HepG2 (cell line): Measurements from ENCODE around the gene DRD1. TPM values are rescaled to one million over a fixed set of nuclear protein-coding genes. Genes with fewer than 3 reads are reported as not detected.

ENCODE experiments used
- CREM ChIP-seq, 2 experiments: sonication (generic) in 1 of 2; formaldehyde crosslinking in 1 of 2; IDR thresholded peaks; 2 replicates each; pipeline versions ENCODE4 v1.4.0 to v1.6.1; 2016 to 2020; ENCODE audit warnings: antibody characterized with exemption in 1 of 2, mild to moderate bottlenecking in 1 of 2, missing genetic modification reagents in 1 of 2
- ETV5 ChIP-seq: IDR thresholded peaks from 2 replicates; pipeline ENCODE4 v1.6.1; 2018; ENCODE audit warnings: missing biosample characterization, missing genetic modification reagents, inconsistent platforms, borderline replicate concordance
- FOXA1 ChIP-seq, 2 experiments: fragments of 450-650 bp in 1 of 2; sonication (generic) in 1 of 2; formaldehyde crosslinking in 1 of 2; IDR thresholded peaks; 2 replicates each; pipeline versions ENCODE4 v1.4.0 to v1.6.1; 2016 to 2020; ENCODE audit warnings: missing genetic modification reagents in 1 of 2
- FOXA3 ChIP-seq: IDR thresholded peaks from 2 replicates; pipeline ENCODE4 v1.6.1; 2016; ENCODE audit warnings: missing genetic modification reagents, missing compliant biosample characterization
- HMG20B ChIP-seq: conservative IDR thresholded peaks from 2 replicates; pipeline ENCODE4 v1.6.1; 2016; ENCODE audit warnings: missing genetic modification reagents, missing compliant biosample characterization
- MEIS2 ChIP-seq: sonication (generic); formaldehyde crosslinking; IDR thresholded peaks from 2 replicates; pipeline ENCODE4 v1.9.0; 2021; ENCODE audit warnings: mild to moderate bottlenecking, missing genetic modification reagents
- PAXIP1 ChIP-seq: sonication (generic); formaldehyde crosslinking; conservative IDR thresholded peaks from 2 replicates; pipeline ENCODE4 v1.4.0; 2020; ENCODE audit warnings: mild to moderate bottlenecking, missing genetic modification reagents, moderate library complexity
- PBX2 ChIP-seq: IDR thresholded peaks from 2 replicates; pipeline ENCODE4 v1.6.1; 2016; ENCODE audit warnings: control low read depth
- SKI ChIP-seq: fragments of 450-650 bp; IDR thresholded peaks from one replicate; pipeline ENCODE4 v1.6.1; 2018; ENCODE audit warnings: mild to moderate bottlenecking; ENCODE audit not compliant: partially characterized antibody
- SMAD9 ChIP-seq: sonication (generic); formaldehyde crosslinking; IDR thresholded peaks from 2 replicates; pipeline ENCODE4 v1.5.1; 2020; ENCODE audit warnings: mild to moderate bottlenecking, missing genetic modification reagents
- TBX2 ChIP-seq: sonication (generic); formaldehyde crosslinking; IDR thresholded peaks from 2 replicates; pipeline ENCODE4 v1.5.0; 2020; ENCODE audit warnings: missing genetic modification reagents, mild to moderate bottlenecking, borderline replicate concordance
- TRIM24 ChIP-seq: sonication (generic); formaldehyde crosslinking; IDR thresholded peaks from 2 replicates; pipeline ENCODE4 v1.8.0; 2022; ENCODE audit warnings: mild to moderate bottlenecking, missing genetic modification reagents
- ZNF143 ChIP-seq: sonication (generic); formaldehyde crosslinking; IDR thresholded peaks from 2 replicates; pipeline ENCODE4 v1.4.0; 2020; ENCODE audit warnings: missing genetic modification reagents
- ZNF646 ChIP-seq: sonication (generic); formaldehyde crosslinking; IDR thresholded peaks from 2 replicates; pipeline ENCODE4 v1.9.0; 2021; ENCODE audit warnings: mild to moderate bottlenecking, missing genetic modification reagents
- ZNF776 ChIP-seq: sonication (generic); formaldehyde crosslinking; IDR thresholded peaks from 2 replicates; pipeline ENCODE4 v1.4.0; 2020; ENCODE audit warnings: mild to moderate bottlenecking, missing genetic modification reagents
- ZNF792 ChIP-seq: IDR thresholded peaks from 2 replicates; pipeline ENCODE4 v1.6.1; 2016
- ZNF816 ChIP-seq: sonication (generic); formaldehyde crosslinking; IDR thresholded peaks from 2 replicates; pipeline ENCODE4 v1.8.0; 2022; ENCODE audit warnings: missing genetic modification reagents, mild to moderate bottlenecking, borderline replicate concordance
- polyA plus RNA-seq, 8 experiments: library from polyadenylated mRNA; depleted of rRNA in 3 of 8; stranded (reverse) in 7 of 8; unstranded in 1 of 8; fragments of >200 nt; fragmentation: Illumina TruSeq in 4 of 8; extraction: Trizol in 4 of 8; gene quantifications; 2 replicates each; pipeline versions ENCODE4 v1.2.1 to v1.2.3, GENCODE V29; 2011 to 2016; ENCODE audit warnings: low read depth in 4 of 8, missing spikeins in 1 of 8, mixed read lengths in 1 of 8; ENCODE audit not compliant: insufficient read depth in 1 of 8
- total RNA-seq, 5 experiments: library from RNA; depleted of rRNA; stranded (reverse); fragments of >200 nt; fragmentation: Illumina TruSeq; extraction: Trizol; gene quantifications; 2 replicates each; pipeline ENCODE4 v1.2.3, GENCODE V29; 2016; ENCODE audit warnings: low read depth in 1 of 5

DRD1 gene
- total and polyA plus RNA-seq, 2 of the 13 experiments (the other 11 are each of a cell fraction or from before 2014, with no cell fraction given), result not detected

GRCh38 chr5:175467983-175468690 lies 24.2 kb upstream of the DRD1 start (continued):
- TF ChIP-seq HMG20B (CRISPR knock-in tag) (peak; percentile 94), ZNF816 (CRISPR knock-in tag) (no peak), TRIM24 (no peak), ZNF646 (CRISPR knock-in tag) (no peak), ETV5 (CRISPR knock-in tag) (peak; percentile 54; the same call in 1 of the 2 replicates), PAXIP1 (peak; percentile 43; the same call in 1 of the 2 replicates), ZNF143 (CRISPR knock-in tag) (no peak), TBX2 (CRISPR knock-in tag) (peak; percentile 73; the same call in 1 of the 2 replicates), CREM (IDR thresholded peaks at IDR 0.05) (peak; percentile 65), CREM (CRISPR knock-in tag; IDR thresholded peaks at IDR 0.05) (no peak), FOXA1 (IDR thresholded peaks at IDR 0.05) (0 out of 2 replicates have a peak, but pooled peaks have one; percentile 20), FOXA1 (CRISPR knock-in tag; IDR thresholded peaks at IDR 0.05) (peak; percentile 93), FOXA3 (CRISPR knock-in tag) (peak; percentile 93), SMAD9 (CRISPR knock-in tag) (no peak), ZNF776 (CRISPR knock-in tag) (no peak), SKI (peak; percentile 71), MEIS2 (peak; percentile 94), ZNF792 (CRISPR knock-in tag) (0 out of 2 replicates have a peak, but pooled peaks have one; percentile 21), PBX2 (CRISPR knock-in tag) (0 out of 2 replicates have a peak, but pooled peaks have one; percentile 58)
